Fibroblast of skin of back (primary cell): ENCODE results near the gene VPS54. TPM values are rescaled to one million over a fixed set of nuclear protein-coding genes. Genes with fewer than 3 reads are reported as not detected.

Experiments
- DNase-seq: peaks from one replicate; pipeline ENCODE4 v3.0.0-alpha.2; 2013
- polyA plus RNA-seq, 2 experiments: library from polyadenylated mRNA; unstranded; fragments of 120-200 nt; gene quantifications; one replicate each; pipeline ENCODE4 v1.2.1, GENCODE V29; 2013; ENCODE audit not compliant: insufficient read length in 2 of 2

VPS54 gene, protein sequence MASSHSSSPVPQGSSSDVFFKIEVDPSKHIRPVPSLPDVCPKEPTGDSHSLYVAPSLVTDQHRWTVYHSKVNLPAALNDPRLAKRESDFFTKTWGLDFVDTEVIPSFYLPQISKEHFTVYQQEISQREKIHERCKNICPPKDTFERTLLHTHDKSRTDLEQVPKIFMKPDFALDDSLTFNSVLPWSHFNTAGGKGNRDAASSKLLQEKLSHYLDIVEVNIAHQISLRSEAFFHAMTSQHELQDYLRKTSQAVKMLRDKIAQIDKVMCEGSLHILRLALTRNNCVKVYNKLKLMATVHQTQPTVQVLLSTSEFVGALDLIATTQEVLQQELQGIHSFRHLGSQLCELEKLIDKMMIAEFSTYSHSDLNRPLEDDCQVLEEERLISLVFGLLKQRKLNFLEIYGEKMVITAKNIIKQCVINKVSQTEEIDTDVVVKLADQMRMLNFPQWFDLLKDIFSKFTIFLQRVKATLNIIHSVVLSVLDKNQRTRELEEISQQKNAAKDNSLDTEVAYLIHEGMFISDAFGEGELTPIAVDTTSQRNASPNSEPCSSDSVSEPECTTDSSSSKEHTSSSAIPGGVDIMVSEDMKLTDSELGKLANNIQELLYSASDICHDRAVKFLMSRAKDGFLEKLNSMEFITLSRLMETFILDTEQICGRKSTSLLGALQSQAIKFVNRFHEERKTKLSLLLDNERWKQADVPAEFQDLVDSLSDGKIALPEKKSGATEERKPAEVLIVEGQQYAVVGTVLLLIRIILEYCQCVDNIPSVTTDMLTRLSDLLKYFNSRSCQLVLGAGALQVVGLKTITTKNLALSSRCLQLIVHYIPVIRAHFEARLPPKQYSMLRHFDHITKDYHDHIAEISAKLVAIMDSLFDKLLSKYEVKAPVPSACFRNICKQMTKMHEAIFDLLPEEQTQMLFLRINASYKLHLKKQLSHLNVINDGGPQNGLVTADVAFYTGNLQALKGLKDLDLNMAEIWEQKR
- polyA plus RNA-seq (2013, experiment 1 of 2; ENCODE audit: insufficient read length), result 14.5 TPM
- 15.8 TPM for polyA plus RNA-seq (2013, experiment 2 of 2; ENCODE audit: insufficient read length)

DNA sequence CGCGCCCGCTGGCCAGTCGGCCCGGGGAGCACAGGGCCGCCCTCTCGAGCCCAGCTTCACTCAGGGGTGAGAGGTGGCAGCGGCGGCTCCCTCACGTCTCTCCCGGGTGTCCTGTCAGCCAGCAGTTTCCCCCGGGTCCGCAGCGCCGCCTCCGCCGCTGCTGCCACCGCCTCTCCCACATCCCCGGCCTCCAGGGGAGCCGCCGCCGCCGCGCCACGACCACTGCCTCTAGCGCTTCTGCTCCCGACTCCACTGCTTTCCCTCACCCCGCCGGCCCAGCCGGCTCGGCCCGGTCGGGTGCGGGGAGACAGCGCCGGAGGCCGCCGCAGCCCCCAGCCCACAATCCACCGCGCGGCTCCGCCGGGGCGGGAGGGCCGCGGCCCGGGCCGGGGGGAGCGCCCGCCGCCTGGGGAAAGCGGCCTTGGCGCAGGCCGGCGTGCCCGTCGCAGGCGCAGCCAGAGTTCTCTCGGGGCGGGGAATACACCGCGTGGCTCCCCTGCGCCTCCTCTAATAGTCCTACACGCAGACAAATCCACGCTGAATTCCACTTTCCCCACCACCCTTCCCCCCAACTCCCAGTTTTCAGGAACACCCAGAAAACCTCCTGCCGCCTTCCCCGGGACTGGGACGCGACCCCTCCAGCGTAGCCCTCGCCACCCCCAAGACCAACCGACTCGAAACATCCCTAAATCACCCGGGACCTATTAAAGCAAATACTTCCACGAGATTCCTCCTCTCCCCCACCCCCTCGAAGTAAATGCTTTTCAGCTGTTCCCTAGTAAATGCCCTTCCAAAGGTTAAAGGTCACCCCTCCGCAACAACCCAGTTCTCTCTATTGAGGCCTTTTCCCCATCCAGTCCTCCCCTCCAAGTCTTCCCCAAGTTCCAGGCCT is at the start of gene VPS54:
VPS54 (minus strand) TSS at position 346 of the 892 bp plus-strand sequence. CDS start 35,429 bp downstream, outside the sequence.
- DNase-seq, result peak; percentile 71

DNA sequence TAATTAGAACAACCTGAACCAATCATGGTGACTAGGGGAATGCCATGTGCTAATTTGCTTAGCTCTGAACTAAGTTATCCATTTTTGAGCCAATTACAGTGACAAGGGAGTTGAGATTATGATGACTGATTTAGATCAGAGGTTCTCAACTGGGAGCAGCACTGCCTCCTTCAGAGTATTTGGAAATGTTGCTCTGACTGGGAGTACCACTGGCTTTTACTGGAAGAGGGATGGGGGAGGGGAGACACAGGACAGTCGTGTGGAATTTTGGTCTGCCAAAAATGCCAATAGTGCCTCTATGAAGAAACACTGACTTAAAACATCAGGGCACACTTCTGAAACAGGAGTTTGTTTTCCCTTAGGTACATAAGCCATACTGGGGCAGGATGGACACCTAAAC is 48.1 kb upstream of the VPS54 start:
- no peak for DNase-seq

DNA sequence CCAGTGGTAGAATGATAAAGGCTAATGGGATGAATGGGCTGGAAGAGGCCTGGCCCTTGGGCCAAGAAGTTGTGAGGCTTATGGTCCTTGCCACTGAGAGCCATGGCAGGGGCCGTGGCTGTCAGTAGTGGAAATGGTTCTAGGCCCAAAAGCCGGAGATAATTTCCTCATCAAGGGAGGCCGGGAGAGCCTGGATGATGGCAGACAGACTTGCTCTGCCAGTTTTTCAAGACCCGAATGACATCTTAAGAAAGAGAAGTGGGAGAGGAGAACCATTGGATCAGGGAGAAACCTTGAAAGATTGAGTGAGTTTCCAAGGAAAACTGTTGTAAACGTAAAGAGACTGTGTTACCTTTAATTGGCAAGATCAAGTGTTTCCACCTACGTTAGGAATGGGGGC is 46.3 kb upstream of the VPS54 start:
- no peak for DNase-seq

DNA sequence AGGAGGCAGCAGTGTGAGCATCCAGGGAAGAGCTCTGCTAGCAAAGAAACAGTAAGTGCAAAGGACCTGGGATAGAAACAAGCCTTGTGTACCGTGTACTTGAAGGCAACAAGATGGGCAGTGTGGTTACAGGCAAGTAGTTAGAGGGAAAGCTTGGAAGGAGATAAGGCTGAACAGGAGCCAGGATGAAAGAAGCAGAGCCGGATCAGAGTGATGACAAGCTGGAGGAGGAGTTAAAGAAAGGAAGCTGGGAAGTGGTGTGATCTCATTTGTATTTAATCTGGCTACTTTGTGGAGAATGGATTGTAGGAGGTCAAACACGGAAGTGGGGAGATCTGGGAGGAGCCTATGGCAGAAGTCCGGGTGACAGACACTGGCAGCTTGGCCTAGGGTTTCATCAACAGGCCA is 44.7 kb upstream of the VPS54 start:
- peak; percentile 65 for DNase-seq

DNA sequence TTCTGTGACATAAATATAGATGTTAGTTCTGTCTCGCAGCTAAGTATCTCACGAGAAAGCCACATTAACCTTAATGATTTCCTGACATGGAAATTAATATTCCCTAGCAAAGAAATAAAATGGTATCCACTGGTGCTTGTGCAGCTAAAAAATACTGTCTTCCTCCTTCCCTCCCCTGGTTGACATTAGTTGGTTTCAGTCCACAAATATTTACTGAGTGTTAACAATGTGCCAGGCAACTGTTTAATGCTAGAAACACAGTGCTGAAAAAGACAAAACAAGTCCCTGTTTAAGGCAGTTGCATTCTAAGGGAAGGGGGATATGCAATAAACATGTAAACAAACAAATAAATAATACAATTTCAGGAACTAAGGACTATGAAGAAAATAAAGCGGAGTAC is 44.2 kb upstream of the VPS54 start:
- DNase-seq, result no peak

DNA sequence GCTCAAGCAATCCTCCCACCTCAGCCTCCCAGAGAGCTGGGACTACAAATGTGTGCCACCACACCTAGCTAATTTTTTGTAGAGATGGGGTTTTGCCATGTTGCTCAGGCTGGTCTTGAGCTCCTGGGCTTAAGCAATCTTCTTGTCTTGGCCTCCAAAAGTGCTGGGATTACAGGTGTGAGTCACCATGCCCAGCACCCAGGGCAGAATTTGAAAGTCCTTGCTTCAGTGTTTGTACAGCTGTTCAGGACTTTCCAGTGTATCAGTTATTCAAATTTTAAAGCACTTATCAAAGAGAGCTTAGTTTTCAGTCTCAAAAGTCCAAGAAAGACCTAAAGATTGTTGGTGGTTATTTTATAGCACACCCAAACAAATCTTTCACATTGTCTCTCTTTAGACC is 43.6 kb upstream of the VPS54 start:
- peak; percentile 69 for DNase-seq

DNA sequence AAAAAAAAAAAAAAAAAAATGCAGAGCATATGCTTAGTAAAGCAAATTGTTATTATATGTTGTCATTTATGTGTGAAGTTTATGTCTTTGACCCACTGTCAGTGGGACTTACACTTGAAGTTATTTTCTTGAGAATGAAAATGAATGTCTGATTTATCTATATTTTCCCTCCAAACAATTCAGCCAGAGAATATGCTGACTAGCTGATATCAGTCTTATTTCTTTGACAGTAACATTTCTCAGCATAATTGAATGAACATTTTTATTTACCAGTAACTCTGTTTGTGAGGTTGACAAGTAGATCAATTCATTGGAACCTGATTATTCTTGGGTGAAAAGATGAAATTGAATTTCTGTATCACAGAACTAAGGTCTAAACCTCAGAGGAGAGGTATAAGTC is 40.0 kb upstream of the VPS54 start:
- no peak for DNase-seq

DNA sequence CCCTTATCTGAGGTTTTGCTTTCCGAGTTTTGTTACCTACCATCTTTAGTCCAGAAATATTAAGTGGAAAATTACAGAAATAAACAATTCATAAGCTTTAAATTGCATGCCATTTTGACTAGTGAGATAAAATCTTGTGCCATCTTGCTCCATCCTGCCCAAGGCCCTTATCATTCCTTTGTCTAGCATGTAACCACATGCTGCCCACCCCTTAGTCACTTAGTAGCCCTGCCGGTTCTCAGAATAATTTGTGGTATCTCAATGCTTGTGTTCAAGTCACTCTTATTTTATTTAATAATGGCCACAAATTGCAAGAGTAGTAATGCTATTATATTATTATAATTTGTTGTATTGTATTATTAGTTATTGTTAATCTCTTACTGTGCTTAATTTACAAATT is 36.8 kb upstream of the VPS54 start:
- no peak for DNase-seq

DNA sequence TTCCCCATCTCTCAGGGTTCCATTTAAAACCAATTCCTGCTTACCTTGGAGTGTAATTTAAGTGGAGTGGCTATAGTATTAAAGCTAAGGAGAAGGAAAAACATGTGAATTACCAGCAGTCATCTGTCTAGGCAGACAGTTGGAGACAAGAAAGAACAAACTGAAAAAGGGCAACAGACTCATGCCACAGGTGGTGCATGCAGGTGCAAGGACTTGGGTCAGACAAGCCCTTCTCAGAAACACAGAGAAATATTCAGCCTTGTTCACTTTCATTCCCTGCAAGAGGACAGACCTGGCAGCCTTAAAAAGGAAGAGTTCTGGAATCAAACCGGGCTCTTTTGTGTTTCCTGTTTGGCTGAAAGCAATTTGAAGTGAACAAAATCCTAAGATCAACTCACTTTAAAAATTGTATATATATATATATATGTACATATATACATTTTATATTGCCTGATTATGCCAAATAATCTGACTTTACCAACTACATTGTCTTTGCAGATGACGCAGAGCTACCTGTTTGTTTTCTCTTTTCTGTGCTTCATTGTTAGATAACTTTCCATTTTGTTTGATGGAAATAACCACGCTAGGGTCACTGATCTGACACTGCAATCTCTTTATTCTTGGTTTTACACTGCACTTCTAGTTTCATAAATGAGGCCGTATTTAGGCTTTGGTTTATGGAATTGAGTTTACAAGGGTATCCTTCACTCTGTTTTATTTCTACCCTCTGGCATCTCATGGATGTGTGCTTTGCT is 35.1 kb upstream of the VPS54 start:
- no peak for DNase-seq

DNA sequence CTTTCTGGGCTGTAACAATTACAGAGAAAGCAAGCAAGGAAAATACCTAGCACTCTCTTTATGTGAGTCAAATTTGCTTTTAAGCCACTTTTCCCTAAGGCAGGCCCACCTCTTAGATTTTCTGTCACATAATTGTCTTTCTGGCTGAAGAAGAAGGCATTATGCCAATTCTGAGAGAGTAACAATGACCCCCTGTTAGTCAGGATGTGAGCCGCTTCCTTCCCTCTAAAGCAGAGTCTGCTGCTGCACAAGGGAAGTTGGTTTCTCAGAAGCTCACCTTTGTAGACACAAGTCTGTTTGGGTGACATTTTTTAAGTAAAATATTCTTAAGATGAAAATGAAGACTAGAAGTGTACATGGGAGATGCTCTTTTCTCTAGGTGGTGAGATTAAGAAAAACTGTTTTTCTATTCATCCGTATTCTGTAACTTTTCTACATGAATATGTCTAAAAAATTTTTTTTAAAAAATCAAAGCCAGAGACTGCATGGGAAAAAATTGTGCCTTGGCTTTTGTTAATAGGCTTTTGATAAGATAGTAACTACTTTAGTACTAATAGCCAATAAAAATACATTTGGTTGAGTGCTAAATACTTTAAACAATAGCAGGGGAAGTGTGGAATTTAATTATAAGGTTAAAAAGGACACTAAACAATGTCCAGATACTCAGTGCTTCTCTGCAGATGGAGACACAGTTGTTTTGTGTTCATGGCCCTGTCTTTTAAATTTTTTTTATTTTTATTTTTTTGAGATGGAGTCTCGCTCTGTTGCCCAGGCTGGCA is 33.4 kb upstream of the VPS54 start:
- DNase-seq, result no peak

DNA sequence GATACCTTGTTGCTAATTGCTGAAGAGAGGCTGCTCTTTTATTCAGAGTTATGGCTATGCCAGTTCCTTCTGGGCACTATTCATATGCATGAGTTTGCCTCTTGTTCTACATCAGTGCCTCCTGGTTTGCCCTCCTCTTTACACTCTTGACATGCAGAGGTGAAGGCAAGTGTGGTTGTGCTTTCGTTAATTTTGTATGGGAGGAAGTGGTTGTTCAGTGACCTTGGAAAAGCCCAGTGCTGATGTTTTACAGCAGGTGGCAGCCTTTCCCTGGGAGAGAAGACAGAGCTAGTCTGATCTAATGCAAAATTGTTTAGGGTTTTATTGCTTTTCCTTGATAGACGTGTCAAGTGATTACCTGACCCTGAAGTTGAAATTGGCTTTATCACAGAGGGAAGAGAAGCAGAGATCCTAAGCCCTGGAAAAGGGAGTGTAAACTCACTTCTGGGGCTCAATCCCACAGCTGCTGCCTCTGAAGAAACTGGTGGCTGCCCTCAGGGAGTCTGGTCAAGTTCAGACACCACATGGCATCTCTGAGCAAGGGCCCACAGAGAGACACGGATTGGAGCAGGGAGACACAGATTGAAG is 30.5 kb upstream of the VPS54 start:
- peak; percentile 67 for DNase-seq

DNA sequence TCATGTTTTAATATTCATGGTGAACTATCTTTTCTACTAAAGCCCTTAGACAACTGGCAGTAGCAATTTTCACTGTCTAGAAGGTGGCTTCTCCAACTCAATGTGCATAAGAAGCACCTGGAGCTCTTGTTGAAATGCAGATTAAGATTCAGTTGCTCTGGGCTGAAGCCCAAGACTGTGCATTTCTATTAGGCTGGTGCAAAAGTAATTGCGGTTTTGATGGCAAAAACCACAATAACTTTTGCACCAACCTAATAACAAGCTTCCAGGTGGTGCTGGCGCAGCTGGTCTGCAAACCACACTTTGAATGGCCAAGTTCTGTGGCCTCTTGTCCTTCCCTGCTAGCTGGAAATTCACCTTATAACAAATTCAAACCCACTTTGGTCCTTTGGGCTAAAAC is 26.7 kb upstream of the VPS54 start:
- DNase-seq, result no peak

DNA sequence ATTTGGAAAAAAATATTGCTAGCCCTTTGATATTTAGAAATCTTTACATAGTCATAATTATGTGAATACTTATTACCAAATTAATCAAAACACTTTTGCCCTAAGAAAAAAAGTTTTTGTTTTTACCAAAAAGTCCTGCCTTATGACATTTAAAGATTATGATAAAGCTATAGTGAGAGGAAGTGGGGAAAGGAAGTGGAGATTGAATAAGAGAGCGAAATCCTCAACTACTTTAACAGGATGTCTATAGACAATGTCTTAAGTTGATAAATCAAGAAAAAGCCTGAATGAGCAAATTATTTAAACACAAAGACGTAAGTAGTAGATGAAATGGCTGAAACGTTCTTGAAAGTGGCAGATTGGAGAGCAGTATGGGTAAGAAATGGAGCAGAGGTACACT is 20.9 kb upstream of the VPS54 start:
- no peak for DNase-seq

DNA sequence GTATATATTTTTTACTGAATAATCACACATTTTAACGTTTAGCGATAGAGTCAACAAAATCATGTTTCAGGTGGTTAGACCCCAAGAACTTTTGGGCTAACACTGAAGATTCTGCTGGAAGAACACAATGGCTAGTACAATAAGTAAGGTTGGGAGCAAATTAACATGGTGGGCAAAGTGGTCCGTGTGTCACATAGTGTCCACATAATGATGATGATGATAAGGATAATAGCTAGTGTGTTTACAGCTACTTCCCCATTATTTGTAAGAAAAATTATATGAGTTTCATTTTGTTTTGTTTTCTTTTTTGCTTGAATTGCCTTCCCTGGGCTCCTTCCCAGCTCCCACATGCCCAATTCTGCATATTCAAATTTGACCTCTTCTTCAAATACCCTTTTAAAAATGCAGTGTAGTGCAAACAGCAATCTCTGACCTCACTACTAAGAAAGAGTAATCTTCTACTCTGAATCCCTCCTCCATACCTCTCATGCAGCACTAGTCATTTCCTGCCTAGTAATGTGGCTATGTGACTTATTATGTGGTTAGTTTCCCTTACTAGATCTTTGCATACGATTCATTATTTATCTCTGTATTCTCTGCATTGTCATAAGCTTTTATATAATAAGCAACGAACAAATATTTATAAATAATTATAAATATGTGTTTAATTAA is 16.9 kb upstream of the VPS54 start:
- DNase-seq, result peak; percentile 82

DNA sequence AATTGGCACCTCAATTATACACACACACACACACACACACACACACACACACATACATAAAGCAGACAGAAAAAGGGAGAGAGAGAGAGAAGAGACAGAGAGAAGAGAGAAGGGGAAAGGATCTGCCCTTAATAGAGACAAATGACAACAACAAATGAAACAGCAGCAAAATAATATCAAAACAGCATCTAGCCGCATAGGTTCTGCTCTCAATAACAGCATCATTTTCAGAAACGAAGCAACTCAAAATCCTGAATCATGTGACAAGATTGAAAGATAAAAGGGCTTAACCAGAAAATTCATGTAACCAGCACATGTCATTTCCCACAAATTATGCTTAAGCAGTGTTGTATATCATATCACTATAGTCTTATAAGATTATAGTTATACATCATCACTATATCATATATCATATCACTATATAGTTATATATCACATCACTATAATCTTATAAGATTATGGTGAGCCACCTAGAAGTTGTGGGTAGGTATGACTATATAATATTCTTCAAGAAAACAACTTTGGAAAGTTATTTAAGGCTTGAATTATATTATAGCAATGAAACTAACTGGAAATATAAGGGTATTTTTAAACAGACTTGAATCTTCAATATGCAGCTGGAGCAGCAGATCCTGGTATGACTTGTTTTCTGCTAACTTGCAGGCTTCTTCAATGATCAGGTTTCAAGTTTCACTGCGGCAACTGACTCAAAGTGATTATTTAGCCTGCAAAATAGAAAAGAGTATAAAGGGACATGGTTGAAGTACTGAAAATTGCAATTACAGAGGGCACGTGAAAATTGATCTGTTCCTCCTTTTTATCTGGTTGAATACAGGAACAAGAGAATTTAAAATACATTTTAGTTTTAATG is 16.1 kb upstream of the VPS54 start:
- peak; percentile 25 for DNase-seq

DNA sequence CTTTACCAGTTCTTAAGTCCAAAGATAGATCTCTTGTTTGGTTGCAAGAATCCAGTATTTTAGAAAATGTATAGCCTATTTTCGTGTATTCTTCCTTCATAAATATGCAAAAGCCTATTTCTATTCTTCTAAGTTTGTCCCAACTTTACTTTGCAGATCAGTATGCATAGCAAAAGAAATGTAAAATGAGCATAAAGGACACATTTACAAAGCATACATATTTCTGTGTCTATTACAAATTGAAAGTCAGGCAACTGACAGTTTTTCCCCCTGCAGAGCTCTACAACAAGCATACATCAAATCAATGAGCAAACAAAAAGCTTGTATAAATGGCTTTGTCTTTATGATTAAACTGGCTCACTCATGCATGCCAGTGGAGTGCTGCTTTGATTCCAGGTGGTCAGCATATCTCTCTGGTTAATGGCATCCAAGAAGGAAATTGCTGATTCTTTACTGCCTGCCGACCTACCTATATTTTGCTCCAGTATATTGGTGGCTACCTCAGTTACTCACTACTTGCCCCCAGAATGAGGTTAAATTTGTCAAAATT is 10.0 kb upstream of the VPS54 start:
- DNase-seq, result no peak

DNA sequence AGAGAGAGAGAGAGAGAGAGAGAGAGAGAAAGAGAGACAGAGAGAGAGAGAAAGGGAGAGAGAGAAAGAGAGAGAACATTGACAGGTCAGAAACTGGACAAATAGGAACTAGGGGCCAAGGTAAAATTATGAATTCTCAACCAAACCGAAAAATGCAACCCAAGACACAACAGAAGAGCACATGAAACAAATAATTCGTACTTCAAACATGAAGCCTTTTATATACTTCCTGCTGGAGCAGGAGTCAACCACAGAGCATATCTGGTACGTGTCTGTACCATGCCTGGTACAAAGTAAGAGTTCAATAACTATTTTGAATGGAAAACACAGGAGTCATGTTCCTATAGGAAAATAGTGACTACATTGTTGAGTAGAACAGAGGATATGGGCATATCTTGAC is 6.5 kb upstream of the VPS54 start:
- DNase-seq, result no peak

DNA sequence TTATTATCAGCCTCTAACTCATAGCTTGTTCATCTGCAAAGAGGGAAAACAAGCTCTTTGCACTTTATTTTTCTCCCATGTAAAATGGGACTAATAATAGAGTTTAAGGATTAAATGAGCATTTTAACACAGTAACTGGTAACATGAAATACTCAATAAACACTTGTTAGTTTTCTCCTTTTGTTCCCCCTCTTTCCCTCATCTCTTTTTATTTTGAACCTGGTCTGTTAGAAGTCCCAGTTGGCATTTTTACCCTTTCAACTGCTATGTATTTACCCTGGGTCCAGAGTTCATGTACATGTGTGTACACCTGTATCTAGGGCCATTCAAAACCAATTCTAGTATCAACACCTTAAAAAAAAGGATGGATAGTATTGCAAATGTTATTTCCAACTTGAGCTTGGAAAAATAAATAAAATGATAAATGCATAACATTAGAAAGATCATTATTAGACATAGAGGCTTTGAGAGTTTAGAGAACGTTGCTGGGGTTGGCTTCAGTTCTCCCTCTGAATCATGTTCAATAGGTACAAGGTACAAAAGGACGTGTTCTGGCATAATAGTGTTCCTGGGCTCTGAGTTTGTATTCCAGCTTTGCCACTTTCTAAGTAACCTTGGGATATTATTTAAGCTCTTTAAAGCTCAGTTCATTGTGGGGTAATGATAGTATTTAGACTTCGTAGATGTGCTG is 5.2 kb upstream of the VPS54 start:
- no peak for DNase-seq
